GM18508 (cell line): ENCODE data around the gene MRAP2.
"Not testable (repeated sequence)": the region's sequence is repeated elsewhere in the genome, so short reads cannot be mapped to it uniquely, and the experiment has no call there.

ENCODE experiments used
- ATAC-seq: cut with Tn5 transposase; IDR thresholded peaks from one replicate; pipeline ENCODE4 v1.9.1; 2021; ENCODE audit warnings: moderate number of reproducible peaks; ENCODE audit not compliant: insufficient read depth, unreplicated experiment

Gene MRAP2

GRCh38 chr6:84068873-84069272, 35.3 kb downstream of the MRAP2 start:
- ATAC-seq: not testable (repeated sequence)

- ATAC-seq: no peak
These were observed 38.9 kb downstream of the MRAP2 start for GRCh38 chr6:84072442-84072997.

- no peak for ATAC-seq
These were observed 41.6 kb downstream of the MRAP2 start for GRCh38 chr6:84074988-84075781.

GRCh38 chr6:84077645-84078044, 44.1 kb downstream of the MRAP2 start:
- ATAC-seq: no peak

GRCh38 chr6:84078335-84078734, 44.8 kb downstream of the MRAP2 start:
- ATAC-seq: no peak

GRCh38 chr6:84081222-84081621, 47.6 kb downstream of the MRAP2 start:
- ATAC-seq: no peak

- no peak for ATAC-seq
These were observed 49.2 kb downstream of the MRAP2 start for GRCh38 chr6:84082689-84083265.

GRCh38 chr6:84084705-84085104, 51.1 kb downstream of the MRAP2 start:
- ATAC-seq: not testable (repeated sequence)

GRCh38 chr6:84086056-84086455, 52.5 kb downstream of the MRAP2 start:
- no peak for ATAC-seq

GRCh38 chr6:84086545-84087429, 53.2 kb downstream of the MRAP2 start:
- ATAC-seq: no peak

GRCh38 chr6:84089081-84089480, 55.5 kb downstream of the MRAP2 start:
- no peak for ATAC-seq

- no peak for ATAC-seq
These were observed 56.0 kb downstream of the MRAP2 start for GRCh38 chr6:84089552-84089951.

- ATAC-seq: no peak
These were observed 60.2 kb downstream of the MRAP2 start for GRCh38 chr6:84093441-84094435.

- no peak for ATAC-seq
These were observed 61.6 kb downstream of the MRAP2 start for GRCh38 chr6:84095156-84095555.

- ATAC-seq: no peak
These were observed 69.5 kb downstream of the MRAP2 start for GRCh38 chr6:84103029-84103428.

GRCh38 chr6:84105215-84105924, 71.8 kb downstream of the MRAP2 start:
- ATAC-seq: not testable (repeated sequence)

GRCh38 chr6:84107495-84107894, 73.9 kb downstream of the MRAP2 start:
- ATAC-seq: no peak

- not testable (repeated sequence) for ATAC-seq
These were observed 77.8 kb downstream of the MRAP2 start for GRCh38 chr6:84111351-84111750.
